HG02759 (cell line): ENCODE data around the gene LMTK3.
A peak's percentile ranks its signal among the peaks of the same experiment; 100 is the strongest.
"Not testable (repeated sequence)": the region's sequence is repeated elsewhere in the genome, so short reads cannot be mapped to it uniquely, and the experiment has no call there.

ENCODE experiments used
- ATAC-seq: cut with Tn5 transposase; IDR thresholded peaks from one replicate; pipeline ENCODE4 v1.9.1; 2021; ENCODE audit warnings: mild to moderate bottlenecking, moderate library complexity; ENCODE audit not compliant: unreplicated experiment

Gene LMTK3

GRCh38 chr19:48541813-48542212, 30.2 kb upstream of the LMTK3 start:
- no peak for ATAC-seq

GRCh38 chr19:48540110-48540509, 28.5 kb upstream of the LMTK3 start:
- no peak for ATAC-seq

- no peak for ATAC-seq
These were observed 28.0 kb upstream of the LMTK3 start for GRCh38 chr19:48539503-48540096.

GRCh38 chr19:48538057-48538456, 26.4 kb upstream of the LMTK3 start:
- not testable (repeated sequence) for ATAC-seq

- ATAC-seq: no peak
These were observed 25.9 kb upstream of the LMTK3 start for GRCh38 chr19:48537541-48537940.

GRCh38 chr19:48533770-48534169, 22.1 kb upstream of the LMTK3 start:
- ATAC-seq: no peak

- no peak for ATAC-seq
These were observed 19.1 kb upstream of the LMTK3 start for GRCh38 chr19:48530770-48531169.

GRCh38 chr19:48530066-48530720, 18.6 kb upstream of the LMTK3 start:
- no peak for ATAC-seq

GRCh38 chr19:48529156-48529555, 17.5 kb upstream of the LMTK3 start:
- no peak for ATAC-seq

- no peak for ATAC-seq
These were observed 13.1 kb upstream of the LMTK3 start for GRCh38 chr19:48524732-48525131.

GRCh38 chr19:48524221-48524620, 12.6 kb upstream of the LMTK3 start:
- no peak for ATAC-seq

- no peak for ATAC-seq
These were observed 8.5 kb upstream of the LMTK3 start for GRCh38 chr19:48520134-48520533.

- not testable (repeated sequence) for ATAC-seq
These were observed 7.8 kb upstream of the LMTK3 start for GRCh38 chr19:48519426-48519825.

- no peak for ATAC-seq
These were observed 6.6 kb upstream of the LMTK3 start for GRCh38 chr19:48518207-48518606.

- no peak for ATAC-seq
These were observed 4.9 kb upstream of the LMTK3 start for GRCh38 chr19:48516536-48516935.

GRCh38 chr19:48514123-48514458, 2.5 kb upstream of the LMTK3 start:
- no peak for ATAC-seq

- ATAC-seq: peak; percentile 53
These were observed 1.9 kb upstream of the LMTK3 start for GRCh38 chr19:48513289-48514122.

- ATAC-seq: no peak
These were observed 1.1 kb upstream of the LMTK3 start for GRCh38 chr19:48512504-48513288.

GRCh38 chr19:48511321-48511731, 309 bp downstream of the LMTK3 start:
- ATAC-seq: no peak

- ATAC-seq: no peak
These were observed 990 bp downstream of the LMTK3 start for GRCh38 chr19:48510421-48511268.
